GM12873 (cell line): ENCODE measurements around the gene NR1H4.

Experiments used
- TF ChIP-seq, protein P1 (sequence below): IDR thresholded peaks from 2 replicates; pipeline ENCODE4 v1.5.1; 2012; ENCODE audit warnings: low read depth, mild to moderate bottlenecking, moderate library complexity, low read length, control low read depth; ENCODE audit not compliant: insufficient read depth; ENCODE audit errors: missing control alignments

The NR1H4 gene

DNA sequence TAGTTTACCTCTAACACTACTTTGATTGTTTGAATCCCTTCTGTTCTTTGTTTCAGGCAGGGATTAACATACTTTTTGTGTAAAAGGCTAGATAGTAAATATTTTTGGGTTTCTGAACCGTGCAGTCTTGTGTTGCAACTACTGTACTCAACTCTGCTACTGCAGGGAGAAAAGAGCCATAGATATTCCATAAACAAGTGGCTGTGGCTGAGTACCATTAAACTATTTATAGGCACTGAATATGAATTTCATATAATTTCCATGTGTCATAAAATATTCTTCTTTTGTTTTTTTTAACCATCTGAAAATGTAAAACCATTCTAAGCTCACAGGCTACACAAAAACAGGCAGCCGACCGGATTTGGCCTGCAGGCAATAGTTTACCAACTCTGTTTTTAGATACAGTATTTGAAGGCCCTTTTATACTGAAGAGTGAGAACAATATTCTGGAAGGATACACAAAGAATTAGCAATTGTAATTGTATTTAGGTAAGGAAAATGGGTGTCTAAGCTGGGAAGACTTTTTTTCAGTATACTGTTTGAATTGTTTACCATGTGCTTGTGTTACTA lies 15.7 kb downstream of the NR1H4 start:
- TF ChIP-seq, protein P1, sequence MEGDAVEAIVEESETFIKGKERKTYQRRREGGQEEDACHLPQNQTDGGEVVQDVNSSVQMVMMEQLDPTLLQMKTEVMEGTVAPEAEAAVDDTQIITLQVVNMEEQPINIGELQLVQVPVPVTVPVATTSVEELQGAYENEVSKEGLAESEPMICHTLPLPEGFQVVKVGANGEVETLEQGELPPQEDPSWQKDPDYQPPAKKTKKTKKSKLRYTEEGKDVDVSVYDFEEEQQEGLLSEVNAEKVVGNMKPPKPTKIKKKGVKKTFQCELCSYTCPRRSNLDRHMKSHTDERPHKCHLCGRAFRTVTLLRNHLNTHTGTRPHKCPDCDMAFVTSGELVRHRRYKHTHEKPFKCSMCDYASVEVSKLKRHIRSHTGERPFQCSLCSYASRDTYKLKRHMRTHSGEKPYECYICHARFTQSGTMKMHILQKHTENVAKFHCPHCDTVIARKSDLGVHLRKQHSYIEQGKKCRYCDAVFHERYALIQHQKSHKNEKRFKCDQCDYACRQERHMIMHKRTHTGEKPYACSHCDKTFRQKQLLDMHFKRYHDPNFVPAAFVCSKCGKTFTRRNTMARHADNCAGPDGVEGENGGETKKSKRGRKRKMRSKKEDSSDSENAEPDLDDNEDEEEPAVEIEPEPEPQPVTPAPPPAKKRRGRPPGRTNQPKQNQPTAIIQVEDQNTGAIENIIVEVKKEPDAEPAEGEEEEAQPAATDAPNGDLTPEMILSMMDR: no peak

DNA sequence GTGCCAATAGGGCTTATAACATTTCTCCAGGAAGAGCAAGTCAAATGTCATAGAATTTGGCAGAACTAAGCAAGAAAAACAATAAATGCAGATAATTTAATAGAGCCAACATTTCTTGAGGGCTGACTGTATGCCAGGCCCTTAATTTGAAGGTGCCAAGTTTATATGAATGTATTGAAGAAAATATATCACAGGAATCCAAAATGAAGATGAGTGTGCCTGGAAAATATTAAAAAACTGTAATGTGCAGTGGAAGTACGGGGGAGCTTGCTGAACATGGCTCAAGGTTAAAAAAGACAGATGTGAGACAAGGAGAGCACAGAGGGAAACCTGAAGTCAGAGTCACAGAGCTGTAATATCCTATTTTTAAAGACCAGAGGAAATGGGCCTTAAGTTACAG lies 16.4 kb downstream of the NR1H4 start:
- TF ChIP-seq, protein P1: no peak

DNA sequence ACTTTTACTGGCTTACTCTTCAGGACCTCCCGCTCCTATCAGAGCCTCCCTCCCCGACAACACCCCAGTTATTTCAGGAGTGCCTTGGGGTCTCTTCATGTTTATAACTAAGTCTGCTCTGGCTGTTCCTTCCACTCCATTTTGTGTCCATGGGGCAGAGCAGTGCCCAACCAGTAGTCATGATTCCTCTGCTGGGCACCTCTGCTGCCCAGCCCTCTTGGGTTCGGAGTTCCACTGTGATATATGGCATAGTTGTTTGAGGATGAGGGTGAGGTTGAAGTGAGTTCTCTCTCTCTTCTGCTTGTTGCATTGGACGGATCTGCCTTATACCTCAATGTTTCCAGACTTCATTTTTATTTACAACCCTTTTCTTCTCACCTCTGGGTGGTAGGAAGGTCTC lies 17.4 kb downstream of the NR1H4 start:
- TF ChIP-seq, protein P1: no peak

DNA sequence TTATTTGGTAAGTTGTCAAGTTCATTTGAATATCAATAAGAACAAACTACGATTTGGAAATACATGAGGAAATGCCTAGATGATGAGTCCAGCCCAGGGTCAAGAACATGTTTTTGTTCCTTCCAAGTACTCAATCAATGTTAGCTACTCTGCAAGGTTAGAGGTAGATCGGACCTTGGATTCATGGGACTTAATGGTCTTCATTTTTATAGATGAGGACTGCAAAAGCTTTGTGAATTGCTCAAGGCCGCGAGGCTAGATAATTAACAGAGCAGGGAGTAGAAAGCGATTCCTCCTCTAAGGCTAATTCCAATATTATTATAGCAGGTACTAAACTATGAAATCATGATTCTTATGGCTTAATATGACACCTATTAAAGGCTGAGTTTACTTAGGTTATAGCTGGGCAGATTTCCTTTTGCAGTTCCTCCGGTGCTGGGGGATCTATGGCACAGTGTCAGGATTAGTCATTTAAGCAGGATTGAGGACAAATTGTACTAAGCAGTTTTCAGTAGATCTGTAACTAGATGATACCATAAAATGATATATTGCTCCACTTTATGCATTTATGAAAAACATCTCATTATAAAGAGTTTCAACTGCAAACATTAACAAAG lies 19.8 kb downstream of the NR1H4 start:
- TF ChIP-seq, protein P1: no peak

DNA sequence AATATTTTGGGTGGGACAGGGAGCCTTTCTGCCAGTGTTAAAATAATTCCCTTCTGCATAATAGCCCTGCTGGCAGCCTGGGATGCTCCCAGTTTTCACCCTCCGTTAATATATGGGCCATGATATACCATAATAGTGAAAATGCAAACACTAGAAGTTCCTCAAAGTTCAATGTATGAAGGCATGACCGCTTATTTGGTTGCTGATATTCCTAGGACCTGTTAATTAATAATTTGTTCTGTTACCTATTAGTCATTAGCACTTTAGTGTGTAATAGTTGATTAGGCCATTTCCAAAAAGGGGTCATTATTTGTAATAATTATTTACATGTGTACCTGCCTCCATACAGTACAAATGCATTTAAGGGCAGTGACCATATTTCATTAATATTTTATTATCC lies 20.4 kb downstream of the NR1H4 start:
- TF ChIP-seq, protein P1: no peak

DNA sequence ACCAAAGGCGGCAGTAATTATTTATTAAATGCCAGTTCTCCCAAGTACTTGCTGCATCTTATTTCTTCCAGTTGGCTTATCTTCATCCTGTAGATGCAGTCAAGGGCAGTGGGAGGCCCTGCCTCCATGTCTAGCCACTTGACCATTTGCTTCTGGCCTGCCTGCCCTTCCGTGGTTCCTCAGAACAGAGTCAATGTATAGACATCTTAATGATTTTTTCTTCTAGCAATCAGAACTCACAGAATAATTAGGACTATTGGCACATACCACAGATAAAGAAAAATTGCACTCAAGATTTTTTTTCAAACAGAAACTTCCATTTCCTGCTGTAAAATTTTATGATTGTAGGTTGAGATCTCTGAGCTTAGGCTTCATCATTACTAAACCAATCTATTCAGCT lies 20.9 kb downstream of the NR1H4 start:
- TF ChIP-seq, protein P1: no peak

DNA sequence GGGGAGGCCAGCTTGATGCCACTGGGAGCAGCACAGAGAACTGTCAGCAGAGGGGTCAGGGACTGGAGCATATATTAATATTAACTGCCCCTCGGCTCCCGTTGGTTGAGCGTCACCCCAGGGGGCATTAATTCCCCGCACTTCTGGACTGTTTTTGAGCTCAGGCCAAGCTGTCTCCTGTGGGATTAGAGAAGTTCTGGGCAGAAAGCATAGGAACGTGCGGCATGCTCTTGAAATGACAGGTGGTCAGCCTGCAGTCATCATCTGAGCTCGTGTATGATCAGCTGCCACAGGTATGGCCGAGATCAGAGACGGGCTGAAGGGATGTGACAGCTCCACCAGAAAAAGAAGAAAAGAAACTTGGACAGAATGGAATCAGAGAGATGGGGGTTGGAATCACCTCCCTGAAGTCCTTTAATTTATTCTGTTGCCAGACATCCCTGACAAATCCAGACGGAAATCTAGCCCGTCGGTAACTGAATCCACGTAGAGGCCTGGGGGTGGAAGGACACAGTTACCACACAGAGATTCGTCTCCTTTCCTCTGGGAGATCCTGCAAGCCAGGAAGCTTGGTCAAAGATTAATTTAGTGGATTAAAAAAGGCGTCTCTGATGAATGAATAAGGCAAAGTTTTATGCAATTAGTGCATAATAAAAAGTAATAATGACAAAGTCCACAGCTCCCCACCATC lies 23.6 kb downstream of the NR1H4 start:
- TF ChIP-seq, protein P1: no peak
